ENCODE measurements around the gene CBFB. TPM values are rescaled to one million over a fixed set of nuclear protein-coding genes. Genes with fewer than 3 reads are reported as not detected.

CBFB gene
- total RNA-seq, 1 donor from 2014 or later, result 159 TPM

DNA sequence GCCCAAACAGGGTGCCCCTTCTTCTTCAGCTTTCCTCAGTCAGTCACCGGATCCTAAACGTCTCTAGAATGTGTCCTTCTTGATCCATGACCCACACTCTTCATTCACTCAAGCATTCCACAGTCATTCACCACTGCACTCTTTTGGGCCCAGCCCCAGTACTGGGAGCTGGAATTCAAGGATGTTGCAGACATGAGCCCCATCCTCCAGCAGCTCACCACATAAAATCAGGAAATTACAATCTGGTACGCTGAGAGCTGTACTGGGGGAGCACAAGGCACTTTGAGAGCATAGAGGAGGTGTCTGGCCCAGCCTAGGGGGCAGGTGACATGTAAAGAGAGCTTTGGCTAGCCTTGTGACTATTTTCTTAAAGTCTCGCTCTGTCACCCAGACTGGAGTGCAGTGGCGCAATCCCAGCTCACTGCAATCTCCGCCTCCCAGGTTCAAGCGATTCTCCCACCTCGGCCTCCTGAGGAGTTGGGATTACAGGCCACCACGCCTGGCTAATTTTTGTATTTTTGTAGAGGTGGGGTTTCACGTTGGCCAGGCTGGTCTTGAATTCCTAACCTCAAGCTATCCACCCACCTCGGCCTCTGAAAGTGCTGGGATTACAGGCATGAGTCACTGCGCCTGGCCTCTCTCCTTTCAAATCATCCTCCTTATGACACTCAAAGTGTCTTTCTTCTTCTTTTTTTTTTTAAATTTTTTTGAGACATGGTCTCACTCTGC, 21.9 kb upstream of the CBFB start:
- Mint-ChIP-seq H3K27me3 (ENCODE audit: low read depth) (no peaks in the 10 kb centered on the region), H3K9me3 (no peaks in the 10 kb centered on the region), H3K36me3 (ENCODE audit: low read depth) (peaks cover 30% of the 10 kb centered on the region), H3K4me1 (ENCODE audit: low read depth) (peaks cover 34% of the 10 kb centered on the region), H3K4me3 (ENCODE audit: low read depth) (no peak overlapping the region), H3K27ac (no peak overlapping the region)
- intact Hi-C loops (cut with micrococcal nuclease), result no loop called here
- DNase-seq (ENCODE audit: low spot score), result no peak

GRCh38 chr16:67009158-67009557, 19.8 kb upstream of the CBFB start:
- Mint-ChIP-seq H3K27me3 (ENCODE audit: low read depth) (no peaks in the 10 kb centered on the region), H3K4me3 (ENCODE audit: low read depth) (no peak overlapping the region), H3K36me3 (ENCODE audit: low read depth) (peaks cover 18% of the 10 kb centered on the region), H3K27ac (no peak overlapping the region), H3K9me3 (no peaks in the 10 kb centered on the region), H3K4me1 (ENCODE audit: low read depth) (peaks cover 33% of the 10 kb centered on the region)
- intact Hi-C loops (cut with micrococcal nuclease), result no loop called here
- no peak for DNase-seq (ENCODE audit: low spot score)

DNA sequence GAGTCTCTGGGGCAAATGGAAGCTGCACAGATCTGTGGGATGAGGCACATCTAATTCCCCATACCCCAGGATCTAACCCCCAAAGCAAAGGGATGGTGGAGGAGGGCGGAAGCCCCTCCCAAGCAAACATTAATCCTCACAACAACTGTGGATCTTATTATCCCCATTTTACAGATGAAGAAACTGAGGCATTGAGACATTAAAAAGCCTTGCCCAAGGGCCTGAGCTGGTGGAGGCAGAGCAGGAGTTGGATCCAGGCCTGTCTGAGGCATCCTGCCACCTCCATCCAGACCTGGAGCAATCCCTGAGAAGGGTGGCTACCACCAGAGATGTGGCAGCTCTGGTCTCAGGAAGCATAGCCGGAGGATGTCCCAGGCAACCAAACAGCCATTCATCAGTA, 17.7 kb upstream of the CBFB start:
- intact Hi-C loops (cut with micrococcal nuclease), result loop anchor here (10.0 kb wide), 1 partner anchor 174 kb away; the partner anchor contains the start of gene MATCAP1
- no peak for DNase-seq (ENCODE audit: low spot score)
- H3K27me3 Mint-ChIP-seq (ENCODE audit: low read depth), result no peaks in the 10 kb centered on the region
- H3K36me3 Mint-ChIP-seq (ENCODE audit: low read depth), result peaks cover 13% of the 10 kb centered on the region
- H3K27ac Mint-ChIP-seq, result peak overlapping the region; percentile 6
- H3K4me3 Mint-ChIP-seq (ENCODE audit: low read depth), result peak overlapping the region; percentile 21
- no peaks in the 10 kb centered on the region for H3K9me3 Mint-ChIP-seq
- H3K4me1 Mint-ChIP-seq (ENCODE audit: low read depth), result peaks cover 45% of the 10 kb centered on the region

DNA sequence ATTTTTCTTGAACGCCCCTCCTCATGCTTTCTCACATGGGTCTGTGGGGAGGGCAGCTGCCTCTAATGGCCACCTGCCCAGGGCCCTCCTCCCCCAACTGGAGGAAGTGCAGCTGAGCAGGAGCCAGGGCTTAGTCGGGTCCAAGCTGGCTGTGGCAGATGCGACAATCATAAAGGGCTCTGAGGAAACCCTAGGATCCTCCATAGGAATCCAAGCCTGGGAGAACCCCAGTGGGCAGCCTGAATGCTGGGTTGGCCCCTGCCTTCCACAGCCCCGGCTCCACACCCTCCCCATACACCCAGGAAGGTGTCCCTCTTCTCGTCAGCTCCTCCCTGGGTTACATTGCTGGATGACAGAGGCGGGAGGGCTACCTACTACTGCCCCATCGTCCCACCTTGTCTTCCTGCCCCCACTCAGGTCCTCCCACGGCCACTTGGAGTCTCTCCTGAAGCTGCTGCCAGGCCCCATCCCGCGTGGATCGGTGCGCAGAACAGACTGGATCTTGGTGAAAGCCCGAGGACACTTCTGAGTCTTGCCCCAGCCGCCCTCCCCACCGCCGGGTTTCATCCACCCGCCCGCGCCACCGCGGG, 15.6 kb upstream of the CBFB start:
- peak overlapping the region; percentile 83 for H3K4me3 Mint-ChIP-seq (ENCODE audit: low read depth)
- intact Hi-C loops (cut with micrococcal nuclease), result loop anchor here (2.0 to 10.0 kb wide), 2 partner anchors 29 to 171 kb away; partner anchors contain the start of gene MATCAP1
- H3K27ac Mint-ChIP-seq, result peak overlapping the region; percentile 77
- DNase-seq (ENCODE audit: low spot score), result no peak
- no peaks in the 10 kb centered on the region for H3K9me3 Mint-ChIP-seq
- H3K4me1 Mint-ChIP-seq (ENCODE audit: low read depth), result peaks cover 48% of the 10 kb centered on the region
- H3K36me3 Mint-ChIP-seq (ENCODE audit: low read depth), result peaks cover 13% of the 10 kb centered on the region
- no peaks in the 10 kb centered on the region for H3K27me3 Mint-ChIP-seq (ENCODE audit: low read depth)

DNA sequence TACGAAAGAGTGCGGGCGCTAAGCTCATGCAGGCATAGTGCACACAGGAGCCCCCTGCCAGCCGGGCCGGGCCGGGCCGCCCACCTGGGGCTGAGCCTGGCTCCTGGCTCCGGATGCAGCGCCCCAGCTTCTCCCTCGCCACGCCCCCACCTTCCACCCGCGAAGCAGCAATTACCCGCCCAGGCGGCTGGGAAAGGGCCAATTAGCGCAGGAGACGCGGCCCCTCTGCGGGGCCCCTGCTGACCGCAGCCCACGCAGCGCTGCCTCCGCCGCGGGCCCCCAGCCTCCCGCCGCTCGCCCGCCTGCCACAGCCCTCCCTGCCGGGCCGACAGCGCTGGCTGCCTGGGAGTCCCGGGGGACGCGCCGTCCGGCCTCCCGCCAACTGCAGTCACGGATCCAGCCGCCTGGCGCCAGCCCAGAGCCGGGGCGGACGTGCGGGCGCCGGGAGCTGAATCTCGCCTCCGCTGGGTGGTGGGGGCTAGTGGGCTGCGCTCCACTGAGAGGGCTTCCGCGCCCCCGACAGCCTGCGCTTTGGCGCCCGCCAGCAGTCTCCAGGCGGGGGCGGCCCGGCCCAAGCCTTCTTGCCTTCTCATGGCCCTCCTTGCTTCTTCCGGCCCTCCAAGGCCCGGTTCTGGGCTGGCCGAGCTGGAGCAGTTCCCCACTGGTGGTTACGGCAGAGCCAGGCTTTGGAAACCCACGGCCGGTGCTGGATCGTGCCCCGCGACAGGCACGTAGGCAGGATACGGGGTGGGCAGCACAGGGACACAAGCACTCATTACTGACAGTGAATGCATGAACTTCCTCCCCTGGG, 14.9 kb upstream of the CBFB start:
- Mint-ChIP-seq H3K27me3 (ENCODE audit: low read depth) (no peaks in the 10 kb centered on the region), H3K27ac (peak overlapping the region; percentile 95), H3K4me3 (ENCODE audit: low read depth) (peak overlapping the region; percentile 90), H3K36me3 (ENCODE audit: low read depth) (peaks cover 13% of the 10 kb centered on the region), H3K4me1 (ENCODE audit: low read depth) (peaks cover 48% of the 10 kb centered on the region), H3K9me3 (no peaks in the 10 kb centered on the region)
- intact Hi-C loops (cut with micrococcal nuclease), result loop anchor here (2.0 to 10.0 kb wide), 3 partner anchors 29 to 171 kb away; partner anchors contain the start of gene MATCAP1
- peak; percentile 79 for DNase-seq (ENCODE audit: low spot score)

DNA sequence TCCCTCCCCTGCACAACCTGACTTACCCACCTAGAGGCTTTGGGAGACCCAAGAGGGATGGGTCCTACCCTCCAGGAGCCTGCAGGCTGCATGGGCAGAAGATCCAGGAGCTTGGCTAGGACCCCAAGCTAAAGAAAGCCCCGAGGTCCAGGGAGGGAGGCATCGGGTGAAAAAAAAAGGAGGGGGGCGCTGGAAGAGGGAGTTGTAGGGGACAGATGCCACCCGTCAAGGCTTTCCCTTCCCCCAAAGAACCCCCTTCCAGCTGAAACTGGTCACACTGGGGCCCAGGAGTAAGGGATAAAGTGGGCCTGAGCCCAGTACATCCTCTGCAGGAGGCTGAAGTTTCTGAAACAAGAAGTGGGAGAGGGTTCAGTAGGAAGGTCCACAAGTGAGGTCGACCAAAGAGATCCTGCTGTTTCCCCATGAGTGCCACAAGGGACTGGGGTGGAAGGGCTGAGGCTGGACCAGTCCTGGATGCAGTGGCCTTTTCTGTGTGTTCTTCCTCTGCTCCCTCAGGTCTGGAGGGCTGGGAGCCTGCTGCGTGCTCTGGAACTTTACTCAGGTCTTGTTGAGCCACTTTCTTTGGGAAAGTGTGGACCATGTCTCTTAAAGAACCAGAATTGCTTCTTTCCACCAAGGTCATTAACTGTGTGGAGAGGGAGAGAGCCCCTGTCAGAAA, 14.2 kb upstream of the CBFB start:
- Mint-ChIP-seq H3K27ac (peak overlapping the region; percentile 95), H3K9me3 (no peaks in the 10 kb centered on the region)

DNA sequence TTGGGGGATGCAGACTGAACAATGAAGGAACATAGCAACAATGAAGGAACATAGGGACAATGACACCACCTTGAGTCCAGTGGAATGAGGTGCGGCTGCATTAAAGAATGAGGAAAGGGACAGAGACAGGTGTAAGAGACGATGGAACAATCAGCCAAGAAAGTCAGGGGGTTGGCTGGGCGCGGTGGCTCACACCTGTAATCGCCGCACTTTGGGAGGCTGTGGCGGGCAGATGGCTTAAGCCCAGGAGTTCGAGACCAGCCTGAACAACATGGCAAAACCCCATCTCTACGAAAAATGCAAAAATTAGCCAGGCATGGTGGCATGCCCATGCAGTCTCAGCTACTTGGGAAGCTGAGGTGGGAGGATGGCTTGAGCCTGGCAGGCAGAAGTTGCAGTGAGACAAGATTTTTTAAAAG, 13.6 kb upstream of the CBFB start:
- Mint-ChIP-seq H3K27me3 (ENCODE audit: low read depth) (no peaks in the 10 kb centered on the region), H3K4me3 (ENCODE audit: low read depth) (peak overlapping the region; percentile 90), H3K4me1 (ENCODE audit: low read depth) (peaks cover 40% of the 10 kb centered on the region), H3K9me3 (no peaks in the 10 kb centered on the region), H3K27ac (peak overlapping the region; percentile 95), H3K36me3 (ENCODE audit: low read depth) (peaks cover 6% of the 10 kb centered on the region)
- intact Hi-C loops (cut with micrococcal nuclease), result loop anchor here (1.0 to 10.0 kb wide), 3 partner anchors 38 to 169 kb away; partner anchors contain the start of gene MATCAP1
- no peak for DNase-seq (ENCODE audit: low spot score)

More for the DNA sequence above, 14.2 kb upstream of the CBFB start:
- peaks cover 6% of the 10 kb centered on the region for H3K36me3 Mint-ChIP-seq (ENCODE audit: low read depth)
- intact Hi-C loops (cut with micrococcal nuclease), result loop anchor here (1.0 to 10.0 kb wide), 3 partner anchors 37 to 170 kb away; partner anchors contain the start of gene MATCAP1
- no peaks in the 10 kb centered on the region for H3K27me3 Mint-ChIP-seq (ENCODE audit: low read depth)
- DNase-seq (ENCODE audit: low spot score), result no peak
- peak overlapping the region; percentile 90 for H3K4me3 Mint-ChIP-seq (ENCODE audit: low read depth)
- H3K4me1 Mint-ChIP-seq (ENCODE audit: low read depth), result peaks cover 42% of the 10 kb centered on the region

GRCh38 chr16:67016143-67016542, 12.8 kb upstream of the CBFB start:
- peaks cover 38% of the 10 kb centered on the region for H3K4me1 Mint-ChIP-seq (ENCODE audit: low read depth)
- no peaks in the 10 kb centered on the region for H3K27me3 Mint-ChIP-seq (ENCODE audit: low read depth)
- H3K9me3 Mint-ChIP-seq, result no peaks in the 10 kb centered on the region
- H3K27ac Mint-ChIP-seq, result peak overlapping the region; percentile 6
- H3K4me3 Mint-ChIP-seq (ENCODE audit: low read depth), result no peak overlapping the region
- intact Hi-C loops (cut with micrococcal nuclease), result loop anchor here (10.0 kb wide), 1 partner anchor 169 kb away; the partner anchor contains the start of gene MATCAP1
- no peak for DNase-seq (ENCODE audit: low spot score)
- no peaks in the 10 kb centered on the region for H3K36me3 Mint-ChIP-seq (ENCODE audit: low read depth)

- intact Hi-C loops (cut with micrococcal nuclease), result loop anchor here (10.0 kb wide), 1 partner anchor 168 kb away; the partner anchor contains the start of gene MATCAP1
- Mint-ChIP-seq H3K4me3 (ENCODE audit: low read depth) (no peak overlapping the region), H3K4me1 (ENCODE audit: low read depth) (peaks cover 32% of the 10 kb centered on the region), H3K9me3 (no peaks in the 10 kb centered on the region), H3K27ac (no peak overlapping the region), H3K27me3 (ENCODE audit: low read depth) (no peaks in the 10 kb centered on the region), H3K36me3 (ENCODE audit: low read depth) (no peaks in the 10 kb centered on the region)
- DNase-seq (ENCODE audit: low spot score), result no peak
Measured at GRCh38 chr16:67016681-67017420, 12.1 kb upstream of the CBFB start.

- DNase-seq (ENCODE audit: low spot score), result no peak
- intact Hi-C loops (cut with micrococcal nuclease), result loop anchor here (10.0 kb wide), 1 partner anchor 167 kb away; the partner anchor contains the start of gene MATCAP1
- Mint-ChIP-seq H3K4me1 (ENCODE audit: low read depth) (peaks cover 30% of the 10 kb centered on the region), H3K27ac (peak overlapping the region; percentile 38), H3K4me3 (ENCODE audit: low read depth) (no peak overlapping the region), H3K9me3 (no peaks in the 10 kb centered on the region), H3K27me3 (ENCODE audit: low read depth) (no peaks in the 10 kb centered on the region), H3K36me3 (ENCODE audit: low read depth) (no peaks in the 10 kb centered on the region)
Measured at GRCh38 chr16:67017421-67017750, 11.6 kb upstream of the CBFB start.

GRCh38 chr16:67017810-67018488, 11.0 kb upstream of the CBFB start:
- DNase-seq (ENCODE audit: low spot score), result peak; percentile 86
- intact Hi-C loops (cut with micrococcal nuclease), result loop anchor here (1.0 to 10.0 kb wide), 3 partner anchors 83 to 167 kb away; partner anchors contain the start of gene MATCAP1
- H3K27ac Mint-ChIP-seq, result peak overlapping the region; percentile 38
- H3K9me3 Mint-ChIP-seq, result no peaks in the 10 kb centered on the region
- peaks cover 35% of the 10 kb centered on the region for H3K4me1 Mint-ChIP-seq (ENCODE audit: low read depth)
- no peak overlapping the region for H3K4me3 Mint-ChIP-seq (ENCODE audit: low read depth)
- no peaks in the 10 kb centered on the region for H3K36me3 Mint-ChIP-seq (ENCODE audit: low read depth)
- no peaks in the 10 kb centered on the region for H3K27me3 Mint-ChIP-seq (ENCODE audit: low read depth)
